Activated naive CD4-positive, alpha-beta T cell treated with anti-CD3 and anti-CD28 coated beads, Interleukin-2, amount 10 ng/mL, durations not matched to agents 7 days and 5 days (primary cell): ENCODE results near the gene RAB9B.

Experiments
- CTCF ChIA-PET: fragments of 350-600 bp; sonication (Branson Sonifier 250); formaldehyde crosslinking; loops from one replicate; lab custom pipeline; 2021; ENCODE audit warnings: antibody characterized with exemption; lab: Charles Lee
- DNase-seq: peaks from one replicate; pipeline ENCODE4 v3.0.0-alpha.2; 2020
- H3K27ac Mint-ChIP-seq: one replicate; pipeline ENCODE4 v1.8.0; 2021; ENCODE audit warnings: mild to moderate bottlenecking, moderate library complexity, mixed read lengths
- H3K27me3 Mint-ChIP-seq: one replicate; pipeline ENCODE4 v1.8.0; 2021; ENCODE audit warnings: mild to moderate bottlenecking, mixed read lengths
- H3K36me3 Mint-ChIP-seq: one replicate; pipeline ENCODE4 v1.8.0; 2021; ENCODE audit warnings: mixed read lengths
- H3K4me1 Mint-ChIP-seq: one replicate; pipeline ENCODE4 v1.8.0; 2021; ENCODE audit warnings: mixed read lengths
- H3K4me3 Mint-ChIP-seq: one replicate; pipeline ENCODE4 v1.8.0; 2021; ENCODE audit warnings: mild to moderate bottlenecking, moderate library complexity, mixed read lengths
- H3K9me3 Mint-ChIP-seq: one replicate; pipeline ENCODE4 v1.8.0; 2021; ENCODE audit warnings: mixed read lengths

RAB9B gene

GRCh38 chrX:103792916-103793544, 39.0 kb downstream of the RAB9B start:
- Mint-ChIP-seq H3K27ac (no peak overlapping the region), H3K27me3 (no peaks in the 10 kb centered on the region), H3K4me1 (no peaks in the 10 kb centered on the region), H3K4me3 (no peak overlapping the region), H3K9me3 (no peaks in the 10 kb centered on the region), H3K36me3 (no peaks in the 10 kb centered on the region)
- no peak for DNase-seq
- CTCF ChIA-PET, result interaction anchor here (0.6 kb wide), 1 partner anchor 25 kb away, joined by 3 read pairs; no protein-coding TSS in a partner anchor

GRCh38 chrX:103791826-103792485, 40.1 kb downstream of the RAB9B start:
- no peaks in the 10 kb centered on the region for H3K9me3 Mint-ChIP-seq
- CTCF ChIA-PET, result no interaction called here
- H3K4me3 Mint-ChIP-seq, result no peak overlapping the region
- no peak for DNase-seq
- no peak overlapping the region for H3K27ac Mint-ChIP-seq
- no peaks in the 10 kb centered on the region for H3K4me1 Mint-ChIP-seq
- no peaks in the 10 kb centered on the region for H3K27me3 Mint-ChIP-seq
- no peaks in the 10 kb centered on the region for H3K36me3 Mint-ChIP-seq

- no peaks in the 10 kb centered on the region for H3K27me3 Mint-ChIP-seq
- H3K27ac Mint-ChIP-seq, result no peak overlapping the region
- H3K4me1 Mint-ChIP-seq, result no peaks in the 10 kb centered on the region
- no peak overlapping the region for H3K4me3 Mint-ChIP-seq
- no peak for DNase-seq
- no peaks in the 10 kb centered on the region for H3K36me3 Mint-ChIP-seq
- no peaks in the 10 kb centered on the region for H3K9me3 Mint-ChIP-seq
- CTCF ChIA-PET, result no interaction called here
These were observed 40.8 kb downstream of the RAB9B start for GRCh38 chrX:103791228-103791627.

- CTCF ChIA-PET, result no interaction called here
- Mint-ChIP-seq H3K4me1 (no peaks in the 10 kb centered on the region), H3K27ac (no peak overlapping the region), H3K9me3 (no peaks in the 10 kb centered on the region), H3K27me3 (no peaks in the 10 kb centered on the region), H3K36me3 (no peaks in the 10 kb centered on the region), H3K4me3 (no peak overlapping the region)
- no peak for DNase-seq
These were observed 43.1 kb downstream of the RAB9B start for GRCh38 chrX:103789004-103789403.

GRCh38 chrX:103783971-103784370, 48.1 kb downstream of the RAB9B start:
- CTCF ChIA-PET, result no interaction called here
- Mint-ChIP-seq H3K4me1 (peaks cover 6% of the 10 kb centered on the region), H3K4me3 (no peak overlapping the region), H3K9me3 (no peaks in the 10 kb centered on the region), H3K36me3 (no peaks in the 10 kb centered on the region), H3K27me3 (no peaks in the 10 kb centered on the region), H3K27ac (no peak overlapping the region)
- no peak for DNase-seq

- no peaks in the 10 kb centered on the region for H3K9me3 Mint-ChIP-seq
- no peak overlapping the region for H3K4me3 Mint-ChIP-seq
- H3K27ac Mint-ChIP-seq, result no peak overlapping the region
- no peaks in the 10 kb centered on the region for H3K27me3 Mint-ChIP-seq
- CTCF ChIA-PET, result no interaction called here
- no peaks in the 10 kb centered on the region for H3K36me3 Mint-ChIP-seq
- no peak for DNase-seq
- peaks cover 6% of the 10 kb centered on the region for H3K4me1 Mint-ChIP-seq
These were observed 48.9 kb downstream of the RAB9B start for GRCh38 chrX:103783196-103783595.

GRCh38 chrX:103782640-103783039, 49.4 kb downstream of the RAB9B start:
- Mint-ChIP-seq H3K4me3 (no peak overlapping the region), H3K36me3 (no peaks in the 10 kb centered on the region), H3K27me3 (no peaks in the 10 kb centered on the region), H3K4me1 (peaks cover 6% of the 10 kb centered on the region), H3K9me3 (no peaks in the 10 kb centered on the region), H3K27ac (no peak overlapping the region)
- DNase-seq, result no peak
- CTCF ChIA-PET, result no interaction called here

- H3K27me3 Mint-ChIP-seq, result no peaks in the 10 kb centered on the region
- CTCF ChIA-PET, result no interaction called here
- H3K9me3 Mint-ChIP-seq, result no peaks in the 10 kb centered on the region
- H3K27ac Mint-ChIP-seq, result no peak overlapping the region
- peaks cover 6% of the 10 kb centered on the region for H3K4me1 Mint-ChIP-seq
- no peak overlapping the region for H3K4me3 Mint-ChIP-seq
- no peaks in the 10 kb centered on the region for H3K36me3 Mint-ChIP-seq
- DNase-seq, result no peak
These were observed 50.4 kb downstream of the RAB9B start for GRCh38 chrX:103781706-103782105.

GRCh38 chrX:103781062-103781402, 51.0 kb downstream of the RAB9B start:
- Mint-ChIP-seq H3K4me3 (no peak overlapping the region), H3K27me3 (peaks cover 4% of the 10 kb centered on the region), H3K4me1 (peaks cover 6% of the 10 kb centered on the region), H3K9me3 (no peaks in the 10 kb centered on the region), H3K27ac (no peak overlapping the region), H3K36me3 (no peaks in the 10 kb centered on the region)
- no peak for DNase-seq
- CTCF ChIA-PET, result no interaction called here

GRCh38 chrX:103780336-103781061, 51.6 kb downstream of the RAB9B start:
- no peaks in the 10 kb centered on the region for H3K9me3 Mint-ChIP-seq
- no peak for DNase-seq
- H3K27me3 Mint-ChIP-seq, result peaks cover 8% of the 10 kb centered on the region
- CTCF ChIA-PET, result no interaction called here
- no peak overlapping the region for H3K4me3 Mint-ChIP-seq
- H3K4me1 Mint-ChIP-seq, result peaks cover 6% of the 10 kb centered on the region
- no peak overlapping the region for H3K27ac Mint-ChIP-seq
- H3K36me3 Mint-ChIP-seq, result no peaks in the 10 kb centered on the region

- Mint-ChIP-seq H3K4me3 (no peak overlapping the region), H3K36me3 (no peaks in the 10 kb centered on the region), H3K27me3 (peaks cover 8% of the 10 kb centered on the region), H3K27ac (no peak overlapping the region), H3K4me1 (peaks cover 6% of the 10 kb centered on the region), H3K9me3 (no peaks in the 10 kb centered on the region)
- CTCF ChIA-PET, result no interaction called here
- DNase-seq, result no peak
These were observed 52.8 kb downstream of the RAB9B start for GRCh38 chrX:103779141-103779789.

GRCh38 chrX:103776546-103776945, 55.5 kb downstream of the RAB9B start, which contains the start of gene PLP1:
Gene PLP1, plus strand, starts transcription at chrX:103776840. Its CDS starts 156 bp downstream, at chrX:103776996.
- Mint-ChIP-seq H3K4me1 (no peaks in the 10 kb centered on the region), H3K9me3 (no peaks in the 10 kb centered on the region), H3K4me3 (no peak within 1 kb of the TSS), H3K27me3 (peaks cover 8% of the 10 kb centered on the region), H3K27ac (no peak within 1 kb of the TSS), H3K36me3 (no peaks in the 10 kb centered on the region)
- CTCF ChIA-PET, result no interaction called here
- no peak for DNase-seq

- H3K9me3 Mint-ChIP-seq, result no peaks in the 10 kb centered on the region
- no peak overlapping the region for H3K27ac Mint-ChIP-seq
- H3K27me3 Mint-ChIP-seq, result peaks cover 8% of the 10 kb centered on the region
- no peaks in the 10 kb centered on the region for H3K4me1 Mint-ChIP-seq
- H3K36me3 Mint-ChIP-seq, result no peaks in the 10 kb centered on the region
- H3K4me3 Mint-ChIP-seq, result no peak overlapping the region
- CTCF ChIA-PET, result interaction anchor here (0.6 kb wide), 1 partner anchor 46 kb away, joined by 3 read pairs; no protein-coding TSS in a partner anchor
- DNase-seq, result no peak
These were observed 57.9 kb downstream of the RAB9B start for GRCh38 chrX:103774070-103774642.

GRCh38 chrX:103773445-103773844, 58.6 kb downstream of the RAB9B start:
- no peak for DNase-seq
- Mint-ChIP-seq H3K4me3 (no peak overlapping the region), H3K36me3 (no peaks in the 10 kb centered on the region), H3K27ac (no peak overlapping the region), H3K4me1 (no peaks in the 10 kb centered on the region), H3K27me3 (peaks cover 8% of the 10 kb centered on the region), H3K9me3 (no peaks in the 10 kb centered on the region)
- CTCF ChIA-PET, result no interaction called here
